HL-60 (cell line): ENCODE measurements around the gene INSRR.

ENCODE experiments used
- DNase-seq, 2 experiments: peaks; one replicate each; pipeline ENCODE4 v3.0.0-alpha.2; 2010 to 2020; ENCODE audit warnings: low read depth in 1 of 2, low spot score in 1 of 2
- H3K27ac ChIP-seq: fragments of 250-450 bp; sonication (Bioruptor Pico); replicated peaks from 2 replicates; pipeline ENCODE4 v1.5.1; 2020; ENCODE audit warnings: mild to moderate bottlenecking, moderate library complexity
- H3K27me3 ChIP-seq: fragments of 250-450 bp; sonication (Bioruptor Pico); 2 replicates; pipeline ENCODE4 v1.5.1; 2021; ENCODE audit warnings: mild to moderate bottlenecking, moderate library complexity; ENCODE audit not compliant: insufficient read depth, poor library complexity, severe bottlenecking
- H3K4me3 ChIP-seq: replicated peaks from 2 replicates; pipeline ENCODE4 v1.5.1; 2011; ENCODE audit warnings: mild to moderate bottlenecking, control low read depth, low read length; ENCODE audit not compliant: insufficient read depth
- GABPA ChIP-seq: IDR thresholded peaks from 2 replicates; pipeline ENCODE4 v1.6.1; 2012; ENCODE audit warnings: low read depth
- POLR2AphosphoS5 ChIP-seq: IDR thresholded peaks from 2 replicates; pipeline ENCODE4 v1.6.1; 2012; ENCODE audit warnings: low read depth
- SPI1 ChIP-seq: IDR thresholded peaks from 2 replicates; pipeline ENCODE4 v1.6.1; 2012; ENCODE audit warnings: low read depth, mild to moderate bottlenecking, borderline replicate concordance
- TF ChIP-seq, protein P1 (sequence below): IDR thresholded peaks from 2 replicates; pipeline ENCODE4 v1.6.1; 2012; ENCODE audit warnings: low read depth; ENCODE audit not compliant: insufficient replicate concordance
- TF ChIP-seq, protein P2 (sequence below): IDR thresholded peaks from one replicate; pipeline ENCODE4 v1.5.1; 2011; ENCODE audit warnings: low read length, control low read depth, inconsistent platforms; ENCODE audit not compliant: insufficient read depth

INSRR gene

GRCh38 chr1:156877433-156878170 is 18.7 kb upstream of the INSRR start:
- TF ChIP-seq, protein P1, sequence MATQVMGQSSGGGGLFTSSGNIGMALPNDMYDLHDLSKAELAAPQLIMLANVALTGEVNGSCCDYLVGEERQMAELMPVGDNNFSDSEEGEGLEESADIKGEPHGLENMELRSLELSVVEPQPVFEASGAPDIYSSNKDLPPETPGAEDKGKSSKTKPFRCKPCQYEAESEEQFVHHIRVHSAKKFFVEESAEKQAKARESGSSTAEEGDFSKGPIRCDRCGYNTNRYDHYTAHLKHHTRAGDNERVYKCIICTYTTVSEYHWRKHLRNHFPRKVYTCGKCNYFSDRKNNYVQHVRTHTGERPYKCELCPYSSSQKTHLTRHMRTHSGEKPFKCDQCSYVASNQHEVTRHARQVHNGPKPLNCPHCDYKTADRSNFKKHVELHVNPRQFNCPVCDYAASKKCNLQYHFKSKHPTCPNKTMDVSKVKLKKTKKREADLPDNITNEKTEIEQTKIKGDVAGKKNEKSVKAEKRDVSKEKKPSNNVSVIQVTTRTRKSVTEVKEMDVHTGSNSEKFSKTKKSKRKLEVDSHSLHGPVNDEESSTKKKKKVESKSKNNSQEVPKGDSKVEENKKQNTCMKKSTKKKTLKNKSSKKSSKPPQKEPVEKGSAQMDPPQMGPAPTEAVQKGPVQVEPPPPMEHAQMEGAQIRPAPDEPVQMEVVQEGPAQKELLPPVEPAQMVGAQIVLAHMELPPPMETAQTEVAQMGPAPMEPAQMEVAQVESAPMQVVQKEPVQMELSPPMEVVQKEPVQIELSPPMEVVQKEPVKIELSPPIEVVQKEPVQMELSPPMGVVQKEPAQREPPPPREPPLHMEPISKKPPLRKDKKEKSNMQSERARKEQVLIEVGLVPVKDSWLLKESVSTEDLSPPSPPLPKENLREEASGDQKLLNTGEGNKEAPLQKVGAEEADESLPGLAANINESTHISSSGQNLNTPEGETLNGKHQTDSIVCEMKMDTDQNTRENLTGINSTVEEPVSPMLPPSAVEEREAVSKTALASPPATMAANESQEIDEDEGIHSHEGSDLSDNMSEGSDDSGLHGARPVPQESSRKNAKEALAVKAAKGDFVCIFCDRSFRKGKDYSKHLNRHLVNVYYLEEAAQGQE: no peak
- no peak for TF ChIP-seq GABPA
- no peak for TF ChIP-seq SPI1
- TF ChIP-seq POLR2AphosphoS5: no peak
- TF ChIP-seq, protein P2, sequence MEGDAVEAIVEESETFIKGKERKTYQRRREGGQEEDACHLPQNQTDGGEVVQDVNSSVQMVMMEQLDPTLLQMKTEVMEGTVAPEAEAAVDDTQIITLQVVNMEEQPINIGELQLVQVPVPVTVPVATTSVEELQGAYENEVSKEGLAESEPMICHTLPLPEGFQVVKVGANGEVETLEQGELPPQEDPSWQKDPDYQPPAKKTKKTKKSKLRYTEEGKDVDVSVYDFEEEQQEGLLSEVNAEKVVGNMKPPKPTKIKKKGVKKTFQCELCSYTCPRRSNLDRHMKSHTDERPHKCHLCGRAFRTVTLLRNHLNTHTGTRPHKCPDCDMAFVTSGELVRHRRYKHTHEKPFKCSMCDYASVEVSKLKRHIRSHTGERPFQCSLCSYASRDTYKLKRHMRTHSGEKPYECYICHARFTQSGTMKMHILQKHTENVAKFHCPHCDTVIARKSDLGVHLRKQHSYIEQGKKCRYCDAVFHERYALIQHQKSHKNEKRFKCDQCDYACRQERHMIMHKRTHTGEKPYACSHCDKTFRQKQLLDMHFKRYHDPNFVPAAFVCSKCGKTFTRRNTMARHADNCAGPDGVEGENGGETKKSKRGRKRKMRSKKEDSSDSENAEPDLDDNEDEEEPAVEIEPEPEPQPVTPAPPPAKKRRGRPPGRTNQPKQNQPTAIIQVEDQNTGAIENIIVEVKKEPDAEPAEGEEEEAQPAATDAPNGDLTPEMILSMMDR: no peak
- no peak for DNase-seq
- Histone ChIP-seq H3K27me3 (peaks cover 34% of the 10 kb centered on the region), H3K4me3 (no peak overlapping the region), H3K27ac (no peak overlapping the region)

DNA sequence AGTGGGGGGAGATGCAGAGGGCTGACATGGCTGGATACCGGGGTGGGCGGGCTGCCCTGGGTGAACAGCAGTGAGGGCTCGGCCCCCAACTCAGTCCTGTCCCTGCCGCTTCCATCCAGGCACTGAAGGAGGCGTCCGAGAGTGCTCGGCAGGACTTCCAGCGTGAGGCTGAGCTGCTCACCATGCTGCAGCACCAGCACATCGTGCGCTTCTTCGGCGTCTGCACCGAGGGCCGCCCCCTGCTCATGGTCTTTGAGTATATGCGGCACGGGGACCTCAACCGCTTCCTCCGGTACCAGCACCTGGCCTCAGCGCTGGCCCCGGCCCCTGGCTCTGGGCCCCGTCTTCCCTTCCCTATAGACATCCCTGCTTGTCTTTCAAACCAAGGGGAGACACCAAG is 17.4 kb upstream of the INSRR start:
- Histone ChIP-seq H3K4me3 (no peak overlapping the region), H3K27ac (no peak overlapping the region), H3K27me3 (peaks cover 43% of the 10 kb centered on the region)
- no peak for DNase-seq
- TF ChIP-seq SPI1: no peak
- TF ChIP-seq, protein P1: no peak
- TF ChIP-seq, protein P2: no peak
- no peak for TF ChIP-seq POLR2AphosphoS5
- TF ChIP-seq GABPA: no peak

- no peak for DNase-seq
- H3K4me3 ChIP-seq: no peak overlapping the region
- no peak for TF ChIP-seq POLR2AphosphoS5
- no peak for TF ChIP-seq SPI1
- TF ChIP-seq, protein P2: no peak
- TF ChIP-seq GABPA: no peak
- TF ChIP-seq, protein P1: no peak
- H3K27ac ChIP-seq: no peak overlapping the region
- H3K27me3 ChIP-seq: peaks cover 46% of the 10 kb centered on the region
These were observed 16.4 kb upstream of the INSRR start for GRCh38 chr1:156875341-156875615.
